Right kidney (tissue), 1 donor: ENCODE measurements around the gene SH2D4B.

ENCODE experiments used
- DNase-seq: peaks from one replicate; pipeline ENCODE4 v3.0.0-alpha.2; 2016

SH2D4B gene

GRCh38 chr10:80544316-80544953 is 6.7 kb downstream of the SH2D4B start:
- DNase-seq, result no peak

DNA sequence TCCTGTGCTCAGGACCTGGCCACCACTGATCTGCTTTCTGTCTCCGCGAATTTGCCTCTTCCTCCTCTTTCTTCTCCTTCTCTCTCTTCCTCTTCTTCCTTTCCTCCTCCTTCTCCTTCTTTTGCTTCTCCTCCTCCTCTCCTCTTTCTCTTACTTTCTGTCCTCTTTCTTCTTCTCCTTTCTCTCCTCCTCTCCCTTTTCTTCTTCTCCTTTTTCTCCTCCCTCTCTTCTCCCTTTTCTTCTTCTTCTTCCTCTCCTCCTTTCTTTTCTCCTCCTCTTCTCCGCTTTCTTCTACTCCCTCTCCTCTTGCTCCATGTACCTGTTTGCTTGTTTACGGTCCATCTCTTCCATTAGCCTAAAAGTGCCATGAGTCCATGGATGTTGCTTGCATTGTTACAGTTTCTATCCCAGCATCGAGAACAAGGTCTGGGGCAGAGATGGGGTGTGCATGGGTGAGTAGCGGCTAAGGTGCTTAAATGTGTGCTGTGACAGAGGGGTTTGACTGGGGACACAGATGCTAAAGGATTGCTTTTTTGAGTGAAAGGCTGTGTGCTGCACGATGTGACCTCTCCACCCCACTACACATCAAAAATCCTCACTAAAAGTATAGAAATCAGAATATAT is 7.7 kb downstream of the SH2D4B start:
- no peak for DNase-seq

- peak; percentile 35 for DNase-seq
These were observed 14.5 kb downstream of the SH2D4B start for GRCh38 chr10:80552151-80552646.

GRCh38 chr10:80553436-80553835 is 15.7 kb downstream of the SH2D4B start:
- DNase-seq, result no peak

DNA sequence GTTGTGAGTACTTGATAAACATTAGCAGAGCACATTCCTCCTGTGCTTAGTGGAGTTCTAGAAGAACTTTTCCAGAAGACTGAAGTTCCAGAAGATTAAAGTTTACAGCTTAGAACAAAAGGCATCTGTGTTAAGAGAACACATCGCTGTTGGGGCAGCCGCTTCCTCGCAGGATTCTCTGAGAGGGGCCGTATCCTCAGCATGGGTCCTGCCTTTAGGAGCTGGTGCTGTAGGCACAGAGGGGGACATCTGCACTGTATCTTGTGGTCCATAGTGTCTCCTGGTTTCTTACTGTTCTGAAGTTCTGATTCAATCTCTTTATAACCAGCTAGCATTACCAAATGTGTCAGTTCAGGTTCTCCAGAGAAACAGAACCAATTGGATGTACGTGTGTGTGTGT is 16.3 kb downstream of the SH2D4B start:
- no peak for DNase-seq

DNA sequence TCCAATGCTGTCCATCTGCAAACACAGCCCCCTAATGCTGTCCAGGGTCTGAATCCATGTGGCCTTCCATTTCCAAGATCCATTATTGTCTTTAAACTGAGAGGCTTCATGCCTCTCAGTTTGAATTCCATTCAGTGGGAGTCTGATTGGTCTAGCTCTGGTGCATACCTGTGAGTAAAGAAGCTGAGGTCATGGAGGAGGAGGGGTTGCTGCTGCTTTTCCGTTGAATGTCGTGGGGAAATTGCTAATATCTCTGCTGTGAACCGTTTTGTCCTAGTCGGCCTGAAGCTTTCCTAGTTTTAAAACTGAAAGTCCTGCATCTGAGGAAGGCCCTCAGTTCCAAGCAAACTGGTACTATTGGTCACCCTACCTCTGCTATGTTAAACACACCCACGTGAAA is 17.7 kb downstream of the SH2D4B start:
- no peak for DNase-seq

GRCh38 chr10:80561950-80562349 is 24.2 kb downstream of the SH2D4B start:
- no peak for DNase-seq

GRCh38 chr10:80567292-80567691 is 29.6 kb downstream of the SH2D4B start:
- DNase-seq, result no peak

DNA sequence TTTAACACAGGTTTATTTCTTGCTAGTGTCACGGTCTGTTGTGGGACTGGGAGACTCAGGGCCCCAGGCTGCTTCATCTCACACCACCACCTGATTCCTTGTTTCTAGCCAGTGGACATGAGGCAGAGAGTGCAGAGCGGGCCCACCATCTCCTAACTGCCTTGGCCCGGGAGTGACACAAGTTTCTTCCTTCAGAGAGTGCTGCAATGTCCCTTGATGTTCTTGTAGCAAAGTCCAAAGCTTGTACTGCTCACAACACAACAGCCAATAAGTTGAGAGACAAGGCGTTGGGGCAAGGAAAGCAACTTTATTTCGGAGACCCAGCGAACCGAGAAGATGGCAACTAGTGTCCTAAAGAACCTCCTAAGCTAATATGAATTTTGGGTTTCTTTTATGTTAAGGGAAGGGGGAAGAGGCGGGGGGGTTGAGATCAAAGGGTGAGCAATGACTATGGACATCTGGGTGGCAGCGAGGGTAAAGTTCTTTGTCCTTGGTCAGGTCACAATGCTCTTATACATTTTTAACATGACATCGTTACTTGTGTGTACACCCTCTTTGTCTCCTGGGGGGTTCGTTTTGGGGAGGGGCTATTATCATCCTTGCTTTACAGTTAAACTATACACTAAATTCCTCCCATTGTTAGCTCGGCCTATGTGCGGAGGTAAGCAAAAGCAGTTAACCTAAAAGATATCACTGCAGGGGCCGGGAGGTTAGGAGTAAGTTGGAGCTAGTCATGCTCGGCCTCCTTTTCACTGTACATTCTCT is 31.6 kb downstream of the SH2D4B start:
- DNase-seq, result no peak

DNA sequence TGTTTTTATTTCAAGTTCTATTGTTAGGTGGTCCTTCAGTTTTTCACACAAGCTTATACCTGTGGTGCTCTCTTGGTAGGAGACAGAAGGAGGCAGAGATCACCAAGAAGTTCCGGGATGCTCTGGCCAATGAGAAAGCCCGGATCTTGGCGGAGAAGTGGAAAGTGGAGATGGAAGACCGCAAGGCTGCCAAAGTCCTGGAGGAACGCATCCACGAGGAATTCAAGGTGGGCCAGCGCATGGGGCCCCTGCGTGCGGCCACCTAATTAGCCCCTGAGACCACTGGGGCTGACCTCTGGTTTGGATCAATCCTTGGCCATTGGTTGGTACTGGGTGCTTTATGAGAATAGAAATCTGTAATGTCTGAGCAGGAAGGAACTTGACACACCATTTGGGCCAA is 33.6 kb downstream of the SH2D4B start:
- DNase-seq, result no peak

GRCh38 chr10:80579181-80579763 is 41.6 kb downstream of the SH2D4B start:
- no peak for DNase-seq

DNA sequence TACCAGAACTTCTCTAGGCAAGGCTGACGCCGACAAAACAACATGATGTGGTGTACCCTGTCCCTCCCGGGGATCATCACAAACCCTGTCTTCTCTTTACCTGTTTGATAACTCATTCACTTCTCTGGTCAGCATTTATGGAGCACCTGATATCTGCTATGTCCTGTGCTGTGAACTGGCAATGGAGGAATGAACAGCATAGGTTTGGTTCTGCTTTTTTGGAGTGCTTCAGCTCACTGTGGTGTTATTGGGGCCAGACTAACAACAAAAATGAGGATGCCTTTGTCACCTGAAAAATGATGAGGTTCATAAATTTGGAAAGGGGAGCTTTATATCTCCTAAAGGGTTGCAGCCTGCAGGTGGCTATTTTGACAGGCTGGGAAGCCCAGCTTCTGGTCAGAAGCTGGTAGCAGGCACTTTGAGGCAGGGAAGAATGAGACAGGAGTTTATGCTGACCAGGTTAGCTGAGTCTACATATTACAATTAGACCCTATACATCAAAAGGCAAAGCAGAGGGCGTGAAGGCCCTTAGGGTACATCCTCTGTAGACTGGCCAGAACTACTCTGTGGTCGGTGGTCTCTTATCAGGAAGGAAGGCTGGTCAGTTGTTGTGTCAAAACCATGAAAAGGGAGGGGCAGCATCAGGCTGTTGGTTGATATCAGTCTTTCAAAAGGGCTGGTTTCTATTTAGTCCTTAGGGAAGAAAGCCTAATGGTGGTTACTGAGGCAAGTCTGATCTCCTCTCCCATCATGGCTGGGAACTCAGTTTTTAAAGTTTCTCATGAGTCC is 42.3 kb downstream of the SH2D4B start:
- no peak for DNase-seq

- DNase-seq, result no peak
These were observed 43.2 kb downstream of the SH2D4B start for GRCh38 chr10:80580638-80581468.

DNA sequence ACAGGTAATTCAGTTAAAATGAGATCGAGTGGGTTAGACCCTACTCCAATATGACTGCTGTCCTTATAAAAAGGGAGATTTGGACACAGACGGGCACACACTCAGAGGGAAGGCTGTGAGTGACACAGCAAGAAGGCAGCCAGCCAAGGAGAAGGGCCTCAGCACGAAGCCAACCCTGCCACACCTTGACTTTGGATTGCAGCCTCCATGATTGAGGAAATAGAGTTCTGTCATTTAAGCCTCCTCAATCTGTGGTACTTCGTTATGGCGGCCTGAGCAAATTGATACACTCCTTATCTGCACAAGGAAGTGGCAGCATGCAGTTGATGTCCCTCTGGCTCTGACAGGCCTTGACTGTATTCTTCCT is 43.8 kb downstream of the SH2D4B start:
- no peak for DNase-seq

- DNase-seq, result no peak
These were observed 44.7 kb downstream of the SH2D4B start for GRCh38 chr10:80582286-80582960.

GRCh38 chr10:80583685-80584084 is 46.0 kb downstream of the SH2D4B start:
- DNase-seq, result no peak

- no peak for DNase-seq
These were observed 48.1 kb downstream of the SH2D4B start for GRCh38 chr10:80585812-80586211.

GRCh38 chr10:80588546-80588945 is 50.8 kb downstream of the SH2D4B start:
- no peak for DNase-seq

DNA sequence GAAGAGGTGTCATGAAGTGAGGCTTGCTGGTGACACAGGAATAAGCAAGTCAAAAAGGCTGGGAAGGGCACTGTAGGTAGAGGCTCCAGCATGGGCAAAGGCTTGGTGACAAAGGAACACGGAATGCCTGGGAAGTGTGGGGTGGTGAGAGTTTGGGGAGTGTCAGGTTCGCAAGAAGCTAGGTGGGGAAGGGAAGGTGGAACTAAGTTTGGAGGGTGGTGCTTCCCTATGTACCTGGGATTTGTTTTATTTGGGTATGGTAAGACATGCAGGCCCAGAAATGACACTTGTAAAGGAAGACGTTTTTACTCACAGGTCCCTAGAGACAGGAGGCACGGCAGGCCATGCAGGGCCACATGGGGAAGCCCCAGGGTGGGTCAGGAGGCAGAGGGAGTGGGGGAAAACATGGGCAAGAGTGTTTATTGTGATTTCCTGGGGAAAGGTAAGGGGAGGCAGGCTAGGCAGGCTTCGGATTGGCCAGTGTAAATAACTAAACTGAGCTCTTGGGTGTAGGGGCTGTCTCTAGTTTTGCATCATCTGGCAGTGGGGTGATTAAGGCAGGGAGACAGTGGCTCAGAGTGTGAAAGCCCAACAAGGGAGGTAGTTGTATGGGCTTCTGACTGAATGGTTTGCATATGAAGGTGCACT is 52.1 kb downstream of the SH2D4B start:
- DNase-seq, result no peak

- DNase-seq, result no peak
These were observed 53.0 kb downstream of the SH2D4B start for GRCh38 chr10:80590585-80591125.
